ENCODE results near the gene BABAM2. TPM values are rescaled to one million over a fixed set of nuclear protein-coding genes. Genes with fewer than 3 reads are reported as not detected.

Gene BABAM2
- total RNA-seq, 3 donors from 2014 or later (not counting 1 experiment from before 2014, with no cell fraction given), result 54.6 to 66.1 (median 59.5) TPM

- no peaks in the 10 kb centered on the region for H3K9me3 ChIP-seq (ENCODE audit: control insufficient read depth, insufficient read depth, low read length)
- no peaks in the 10 kb centered on the region for H3K36me3 Mint-ChIP-seq
- 100% methylated on average over 1 of the region's 1 CpG for WGBS (ENCODE audit: insufficient coverage)
Observed at GRCh38 chr2:28119631-28120030, 229.1 kb downstream of the BABAM2 start.

GRCh38 chr2:28128281-28128950 lies 237.9 kb downstream of the BABAM2 start:
- Mint-ChIP-seq H3K27me3 (ENCODE audit: low read depth in 2 of 2) (no peaks in the 10 kb centered on the region), H3K9me3 (no peaks in the 10 kb centered on the region), H3K4me1 (peaks cover 0 to 2% of the 10 kb centered on the region in 2 donors), H3K36me3 (no peaks in the 10 kb centered on the region), H3K27ac (no peak overlapping the region), H3K4me3 (no peak overlapping the region)
- H3K4me3 ChIP-seq (ENCODE audit: low read length), result no peak overlapping the region
- 100% methylated on average over 1 of the region's 2 CpGs for WGBS (ENCODE audit: insufficient coverage)
- no peak overlapping the region for H3K27ac ChIP-seq (ENCODE audit: low read length)
- no peak for ATAC-seq
- no peaks in the 10 kb centered on the region for H3K9me3 ChIP-seq (ENCODE audit: control insufficient read depth, insufficient read depth, low read length)
- H3K27me3 ChIP-seq (ENCODE audit: control insufficient read depth, insufficient read depth, low read length), result no peaks in the 10 kb centered on the region
- no peak for DNase-seq
- no peaks in the 10 kb centered on the region for H3K36me3 ChIP-seq (ENCODE audit: control insufficient read depth, insufficient read depth, low read length)
- H3K4me1 ChIP-seq (ENCODE audit: control insufficient read depth, insufficient read depth, low read length), result no peaks in the 10 kb centered on the region
- TF ChIP-seq CTCF (IDR thresholded peaks at IDR 0.05), result no peak
- intact Hi-C loops (cut with micrococcal nuclease), result no loop called here

More at GRCh38 chr2:28119631-28120030, 229.1 kb downstream of the BABAM2 start:
- no peak overlapping the region for H3K27ac ChIP-seq (ENCODE audit: low read length)
- H3K4me3 ChIP-seq (ENCODE audit: low read length), result no peak overlapping the region
- no peak overlapping the region for H3K4me3 Mint-ChIP-seq
- no peaks in the 10 kb centered on the region for H3K27me3 ChIP-seq (ENCODE audit: control insufficient read depth, insufficient read depth, low read length)
- no peaks in the 10 kb centered on the region for H3K27me3 Mint-ChIP-seq (ENCODE audit: low read depth in 2 of 2)
- no peaks in the 10 kb centered on the region for H3K4me1 ChIP-seq (ENCODE audit: control insufficient read depth, insufficient read depth, low read length)
- peaks cover 17 to 22% of the 10 kb centered on the region in 2 donors for H3K4me1 Mint-ChIP-seq
- no peak for ATAC-seq
- H3K9me3 Mint-ChIP-seq, result no peaks in the 10 kb centered on the region
- no peak overlapping the region for H3K27ac Mint-ChIP-seq
- H3K36me3 ChIP-seq (ENCODE audit: control insufficient read depth, insufficient read depth, low read length), result no peaks in the 10 kb centered on the region
- TF ChIP-seq CTCF (IDR thresholded peaks at IDR 0.05), result no peak
- intact Hi-C loops (cut with micrococcal nuclease), result no loop called here
- DNase-seq, result no peak

GRCh38 chr2:28129955-28130695 lies 239.6 kb downstream of the BABAM2 start:
- DNase-seq, result no peak
- Histone ChIP-seq H3K4me1 (ENCODE audit: control insufficient read depth, insufficient read depth, low read length) (peaks cover 5% of the 10 kb centered on the region), H3K36me3 (ENCODE audit: control insufficient read depth, insufficient read depth, low read length) (no peaks in the 10 kb centered on the region), H3K27me3 (ENCODE audit: control insufficient read depth, insufficient read depth, low read length) (no peaks in the 10 kb centered on the region), H3K27ac (ENCODE audit: low read length) (no peak overlapping the region), H3K4me3 (ENCODE audit: low read length) (no peak overlapping the region), H3K9me3 (ENCODE audit: control insufficient read depth, insufficient read depth, low read length) (no peaks in the 10 kb centered on the region)
- intact Hi-C loops (cut with micrococcal nuclease), result no loop called here
- Mint-ChIP-seq H3K36me3 (no peaks in the 10 kb centered on the region), H3K27me3 (ENCODE audit: low read depth in 2 of 2) (no peaks in the 10 kb centered on the region), H3K4me3 (no peak overlapping the region), H3K27ac (no peak overlapping the region), H3K9me3 (no peaks in the 10 kb centered on the region), H3K4me1 (peaks cover under 1 to 9% of the 10 kb centered on the region in 2 donors)
- WGBS (ENCODE audit: insufficient coverage), result 91% methylated on average over 3 of the region's 4 CpGs
- TF ChIP-seq CTCF (IDR thresholded peaks at IDR 0.05), result no peak
- no peak for ATAC-seq
